HepG2 (cell line): ENCODE data around the gene CEMP1. TPM values are rescaled to one million over a fixed set of nuclear protein-coding genes. Genes with fewer than 3 reads are reported as not detected.

Source experiments
- ATAC-seq: fragments of 200-7000 bp; cut with Tn5 transposase; 3 replicates; pipeline ENCODE4 v1.9.1; 2020; ENCODE audit warnings: mild to moderate bottlenecking, moderate library complexity
- BruUV-seq: library from RNA; stranded (reverse); fragments of 400-500 nt; replicated peaks from 2 replicates; lab custom pipeline; 2021; lab: Mats Ljungman, UMichigan
- CTCF ChIA-PET: fragments of 300-600 bp; formaldehyde crosslinking; extraction: SDS; loops from one replicate; lab custom pipeline; 2021; ENCODE audit warnings: low total read pairs, inconsistent platforms, low intra/inter-chr PET ratio; lab: Yijun Ruan, JAX
- POLR2A ChIA-PET: fragments of 350-600 bp; sonication (Branson Sonifier 250); formaldehyde crosslinking; loops from one replicate; lab custom pipeline; 2020; ENCODE audit warnings: antibody characterized with exemption, inconsistent platforms; lab: Yijun Ruan, JAX
- DNase-seq: peaks from one replicate; pipeline ENCODE4 v3.0.0-alpha.2; 2015; ENCODE audit warnings: low spot score
- FAIRE-seq: peaks from 3 replicates; lab custom pipeline; 2011; peaks lifted over from hg19 to GRCh38; lab: Jason Lieb, UNC
- H2AFZ ChIP-seq: one replicate; pipeline ENCODE4 v1.6.1; 2011; ENCODE audit warnings: low read length, inconsistent platforms
- H3K27ac ChIP-seq: fragments of 300-600 bp; 3 replicates; pipeline ENCODE4 v1.8.0; 2011; ENCODE audit warnings: mixed run types, mild to moderate bottlenecking, mixed read lengths, low read length, inconsistent platforms; ENCODE audit not compliant: insufficient read depth; ENCODE audit errors: extremely low read length
- H3K27me3 ChIP-seq, 2 experiments: fragments of 200-600 bp in 1 of 2; 2 replicates in 1 of 2; 3 replicates in 1 of 2; pipeline versions ENCODE4 v1.6.0 to v1.8.0; 2011; ENCODE audit warnings: low read length in 2 of 2, mild to moderate bottlenecking in 2 of 2, moderate library complexity in 2 of 2, inconsistent platforms in 1 of 2; ENCODE audit not compliant: insufficient read depth in 2 of 2, control insufficient read depth in 1 of 2
- H3K36me3 ChIP-seq, 2 experiments: fragments of 200-600 bp in 1 of 2; replicated peaks in 1 of 2; 2 replicates in 1 of 2; 3 replicates in 1 of 2; pipeline versions ENCODE4 v1.5.1 to v1.8.0; 2011; ENCODE audit warnings: low read length in 2 of 2, inconsistent platforms in 1 of 2; ENCODE audit not compliant: insufficient read depth in 2 of 2, control insufficient read depth in 1 of 2
- H3K4me1 ChIP-seq: 2 replicates; pipeline ENCODE4 v1.5.1; 2012; ENCODE audit warnings: low read length, inconsistent platforms; ENCODE audit not compliant: insufficient read depth
- H3K4me2 ChIP-seq: 2 replicates; pipeline ENCODE4 v1.6.0; 2011; ENCODE audit warnings: low read depth, low read length, inconsistent platforms
- H3K4me3 ChIP-seq, 3 experiments: fragments of 200-600 bp in 1 of 3; sonication (generic), shearing (Covaris generic) in 1 of 3; replicated peaks in 1 of 3; 2 replicates each; pipeline ENCODE4 v1.5.1; 2011 to 2016; ENCODE audit warnings: low read length in 3 of 3, inconsistent platforms in 2 of 3, low read depth in 2 of 3, mild to moderate bottlenecking in 2 of 3, control low read depth in 1 of 3, mixed read lengths in 1 of 3; ENCODE audit not compliant: insufficient read depth in 1 of 3
- H3K79me2 ChIP-seq: one replicate; pipeline ENCODE4 v1.6.1; 2011; ENCODE audit warnings: low read length, inconsistent platforms; ENCODE audit not compliant: insufficient read depth
- H3K9ac ChIP-seq: 2 replicates; pipeline ENCODE4 v1.6.0; 2011; ENCODE audit warnings: mild to moderate bottlenecking, low read depth, low read length, inconsistent platforms; ENCODE audit not compliant: insufficient read depth
- H3K9me3 ChIP-seq: 2 replicates; pipeline ENCODE4 v1.5.1; 2012; ENCODE audit warnings: mild to moderate bottlenecking, low read length
- H4K20me1 ChIP-seq: 2 replicates; pipeline ENCODE4 v1.6.0; 2011; ENCODE audit warnings: inconsistent platforms, mild to moderate bottlenecking, low read length, moderate library complexity; ENCODE audit not compliant: insufficient read depth
- CAMTA2 ChIP-seq: sonication (generic); formaldehyde crosslinking; IDR thresholded peaks from 2 replicates; pipeline ENCODE4 v1.4.0; 2020; ENCODE audit warnings: mild to moderate bottlenecking, missing genetic modification reagents, borderline replicate concordance
- CC2D1A ChIP-seq: sonication (generic); formaldehyde crosslinking; IDR thresholded peaks from 2 replicates; pipeline ENCODE4 v1.8.1; 2023; ENCODE audit warnings: mild to moderate bottlenecking, missing genetic modification reagents
- FIP1L1 ChIP-seq: fragments of 200-400 bp; formaldehyde crosslinking; IDR thresholded peaks from 2 replicates; pipeline ENCODE4 v1.6.1; 2018; ENCODE audit warnings: low read depth, mild to moderate bottlenecking, low read length, moderate library complexity, borderline replicate concordance; ENCODE audit not compliant: insufficient read depth
- MAF1 ChIP-seq: sonication (generic); formaldehyde crosslinking; IDR thresholded peaks from 2 replicates; pipeline ENCODE4 v1.5.0; 2020; ENCODE audit warnings: missing genetic modification reagents, borderline replicate concordance
- MEIS2 ChIP-seq: sonication (generic); formaldehyde crosslinking; IDR thresholded peaks from 2 replicates; pipeline ENCODE4 v1.9.0; 2021; ENCODE audit warnings: mild to moderate bottlenecking, missing genetic modification reagents
- SP4 ChIP-seq: sonication (generic); formaldehyde crosslinking; IDR thresholded peaks from 2 replicates; pipeline ENCODE4 v1.8.1; 2023; ENCODE audit warnings: mild to moderate bottlenecking, missing genetic modification reagents
- SUZ12 ChIP-seq: fragments of 150-350 bp; IDR thresholded peaks from 2 replicates; pipeline ENCODE4 v1.6.1; 2014; ENCODE audit warnings: low read depth, low read length
- TAF1 ChIP-seq: sonication (generic); formaldehyde crosslinking; IDR thresholded peaks from 2 replicates; pipeline ENCODE4 v1.4.0; 2020; ENCODE audit warnings: missing genetic modification reagents
- ZFY ChIP-seq: sonication (generic); formaldehyde crosslinking; IDR thresholded peaks from 2 replicates; pipeline ENCODE4 v1.4.0; 2020; ENCODE audit warnings: missing genetic modification reagents
- ZKSCAN5 ChIP-seq: sonication (generic); formaldehyde crosslinking; IDR thresholded peaks from 2 replicates; pipeline ENCODE4 v1.5.1; 2020; ENCODE audit warnings: mild to moderate bottlenecking, missing genetic modification reagents
- ZNF205 ChIP-seq: IDR thresholded peaks from 2 replicates; pipeline ENCODE4 v1.6.1; 2018; ENCODE audit warnings: missing biosample characterization, missing genetic modification reagents
- ZNF552 ChIP-seq: sonication (generic); formaldehyde crosslinking; IDR thresholded peaks from 2 replicates; pipeline ENCODE4 v1.9.0; 2022; ENCODE audit warnings: missing genetic modification reagents, mild to moderate bottlenecking, borderline replicate concordance
- WGBS: methylation state at CpG from one replicate; pipeline ENCODE4 v1.1.6; 2017; ENCODE audit warnings: low lambda C conversion rate; 5-methylcytosine and 5-hydroxymethylcytosine counted together
- in situ Hi-C: cut with HindIII; loops from 2 replicates; pipeline ENCODE4 v1.10.0; 2017; ENCODE audit warnings: low pct_unique_long_range_greater_than_20kb; ENCODE audit not compliant: extremely low pct_ligation_motif_present
- intact Hi-C: fragments of 100-400 bp; cut with micrococcal nuclease; formaldehyde crosslinking; loops from one replicate; pipeline ENCODE4 v1.10.0; 2022; ENCODE audit not compliant: unreplicated experiment
- polyA plus RNA-seq, 8 experiments: library from polyadenylated mRNA; depleted of rRNA in 3 of 8; stranded (reverse) in 7 of 8; unstranded in 1 of 8; fragments of >200 nt; fragmentation: Illumina TruSeq in 4 of 8; extraction: Trizol in 4 of 8; gene quantifications; 2 replicates each; pipeline versions ENCODE4 v1.2.1 to v1.2.3, GENCODE V29; 2011 to 2016; ENCODE audit warnings: low read depth in 4 of 8, missing spikeins in 1 of 8, mixed read lengths in 1 of 8; ENCODE audit not compliant: insufficient read depth in 1 of 8
- total RNA-seq, 5 experiments: library from RNA; depleted of rRNA; stranded (reverse); fragments of >200 nt; fragmentation: Illumina TruSeq; extraction: Trizol; gene quantifications; 2 replicates each; pipeline ENCODE4 v1.2.3, GENCODE V29; 2016; ENCODE audit warnings: low read depth in 1 of 5
- TF ChIP-seq, protein P1 (sequence below): sonication (generic); formaldehyde crosslinking; IDR thresholded peaks from 2 replicates; pipeline ENCODE4 v1.5.0; 2020; ENCODE audit warnings: mild to moderate bottlenecking, missing genetic modification reagents
- TF ChIP-seq, protein P2 (sequence below): sonication (generic); formaldehyde crosslinking; IDR thresholded peaks from 2 replicates; pipeline ENCODE4 v1.5.1; 2020; ENCODE audit warnings: mild to moderate bottlenecking, moderate library complexity, missing genetic modification reagents
- TF ChIP-seq, protein P3 (sequence below), 2 experiments: sonication (generic) in 1 of 2; formaldehyde crosslinking in 1 of 2; IDR thresholded peaks; 2 replicates each; pipeline versions ENCODE4 v1.4.0 to v1.6.1; 2016 to 2020; ENCODE audit warnings: borderline replicate concordance in 1 of 2, low read depth in 1 of 2, mild to moderate bottlenecking in 1 of 2, missing genetic modification reagents in 1 of 2

Gene CEMP1
- total and polyA plus RNA-seq, 2 of the 13 experiments (the other 11 are each of a cell fraction or from before 2014, with no cell fraction given), result not detected

DNA sequence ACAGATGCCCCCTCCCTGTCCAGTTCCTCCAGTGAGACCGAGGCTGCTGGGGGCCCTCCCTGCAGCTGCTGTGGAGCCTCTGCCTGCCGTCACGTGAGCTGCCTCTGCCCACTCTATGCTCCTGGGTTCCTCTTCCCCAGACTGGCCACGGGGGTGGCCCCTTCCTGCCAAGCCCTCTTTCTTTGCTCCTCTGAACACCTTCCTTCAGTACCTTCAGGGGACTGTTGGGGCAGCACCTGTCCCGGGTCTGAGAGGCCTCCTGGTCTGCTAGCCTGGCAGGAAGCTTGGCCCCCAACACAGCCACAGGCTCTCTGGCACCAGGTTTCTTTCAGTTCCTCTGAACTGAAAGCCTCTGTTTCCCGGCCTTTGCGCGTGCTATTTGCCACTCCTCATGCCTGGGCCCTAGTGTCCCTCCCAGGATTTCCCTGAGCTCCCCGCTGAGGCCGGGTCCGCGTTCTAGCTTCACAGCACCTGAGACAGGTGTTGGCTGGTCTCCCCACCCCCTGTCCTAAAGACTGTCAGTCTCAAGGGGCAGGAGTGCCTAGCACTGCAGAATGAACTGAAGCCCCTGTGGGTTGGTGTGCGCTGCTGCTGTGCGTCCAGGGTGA is 24.1 kb downstream of the CEMP1 start:
- TF ChIP-seq, protein P1, sequence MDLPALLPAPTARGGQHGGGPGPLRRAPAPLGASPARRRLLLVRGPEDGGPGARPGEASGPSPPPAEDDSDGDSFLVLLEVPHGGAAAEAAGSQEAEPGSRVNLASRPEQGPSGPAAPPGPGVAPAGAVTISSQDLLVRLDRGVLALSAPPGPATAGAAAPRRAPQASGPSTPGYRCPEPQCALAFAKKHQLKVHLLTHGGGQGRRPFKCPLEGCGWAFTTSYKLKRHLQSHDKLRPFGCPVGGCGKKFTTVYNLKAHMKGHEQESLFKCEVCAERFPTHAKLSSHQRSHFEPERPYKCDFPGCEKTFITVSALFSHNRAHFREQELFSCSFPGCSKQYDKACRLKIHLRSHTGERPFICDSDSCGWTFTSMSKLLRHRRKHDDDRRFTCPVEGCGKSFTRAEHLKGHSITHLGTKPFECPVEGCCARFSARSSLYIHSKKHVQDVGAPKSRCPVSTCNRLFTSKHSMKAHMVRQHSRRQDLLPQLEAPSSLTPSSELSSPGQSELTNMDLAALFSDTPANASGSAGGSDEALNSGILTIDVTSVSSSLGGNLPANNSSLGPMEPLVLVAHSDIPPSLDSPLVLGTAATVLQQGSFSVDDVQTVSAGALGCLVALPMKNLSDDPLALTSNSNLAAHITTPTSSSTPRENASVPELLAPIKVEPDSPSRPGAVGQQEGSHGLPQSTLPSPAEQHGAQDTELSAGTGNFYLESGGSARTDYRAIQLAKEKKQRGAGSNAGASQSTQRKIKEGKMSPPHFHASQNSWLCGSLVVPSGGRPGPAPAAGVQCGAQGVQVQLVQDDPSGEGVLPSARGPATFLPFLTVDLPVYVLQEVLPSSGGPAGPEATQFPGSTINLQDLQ (CRISPR knock-in tag), result no peak
- no peak for TF ChIP-seq TAF1 (CRISPR knock-in tag)
- no peak for TF ChIP-seq SUZ12
- no peak for TF ChIP-seq MAF1 (CRISPR knock-in tag)
- no peak for TF ChIP-seq ZKSCAN5 (CRISPR knock-in tag)
- no peak for TF ChIP-seq MEIS2
- no peak for TF ChIP-seq ZFY
- no peak for TF ChIP-seq ZNF205 (CRISPR knock-in tag)
- no peak for TF ChIP-seq CC2D1A (CRISPR knock-in tag)
- no peak for TF ChIP-seq SP4 (CRISPR knock-in tag)
- TF ChIP-seq CAMTA2 (CRISPR knock-in tag), result no peak
- TF ChIP-seq ZNF552, result no peak
- TF ChIP-seq FIP1L1, result no peak
- TF ChIP-seq, protein P2, sequence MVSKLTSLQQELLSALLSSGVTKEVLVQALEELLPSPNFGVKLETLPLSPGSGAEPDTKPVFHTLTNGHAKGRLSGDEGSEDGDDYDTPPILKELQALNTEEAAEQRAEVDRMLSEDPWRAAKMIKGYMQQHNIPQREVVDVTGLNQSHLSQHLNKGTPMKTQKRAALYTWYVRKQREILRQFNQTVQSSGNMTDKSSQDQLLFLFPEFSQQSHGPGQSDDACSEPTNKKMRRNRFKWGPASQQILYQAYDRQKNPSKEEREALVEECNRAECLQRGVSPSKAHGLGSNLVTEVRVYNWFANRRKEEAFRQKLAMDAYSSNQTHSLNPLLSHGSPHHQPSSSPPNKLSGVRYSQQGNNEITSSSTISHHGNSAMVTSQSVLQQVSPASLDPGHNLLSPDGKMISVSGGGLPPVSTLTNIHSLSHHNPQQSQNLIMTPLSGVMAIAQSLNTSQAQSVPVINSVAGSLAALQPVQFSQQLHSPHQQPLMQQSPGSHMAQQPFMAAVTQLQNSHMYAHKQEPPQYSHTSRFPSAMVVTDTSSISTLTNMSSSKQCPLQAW (CRISPR knock-in tag), result no peak
- TF ChIP-seq, protein P3, sequence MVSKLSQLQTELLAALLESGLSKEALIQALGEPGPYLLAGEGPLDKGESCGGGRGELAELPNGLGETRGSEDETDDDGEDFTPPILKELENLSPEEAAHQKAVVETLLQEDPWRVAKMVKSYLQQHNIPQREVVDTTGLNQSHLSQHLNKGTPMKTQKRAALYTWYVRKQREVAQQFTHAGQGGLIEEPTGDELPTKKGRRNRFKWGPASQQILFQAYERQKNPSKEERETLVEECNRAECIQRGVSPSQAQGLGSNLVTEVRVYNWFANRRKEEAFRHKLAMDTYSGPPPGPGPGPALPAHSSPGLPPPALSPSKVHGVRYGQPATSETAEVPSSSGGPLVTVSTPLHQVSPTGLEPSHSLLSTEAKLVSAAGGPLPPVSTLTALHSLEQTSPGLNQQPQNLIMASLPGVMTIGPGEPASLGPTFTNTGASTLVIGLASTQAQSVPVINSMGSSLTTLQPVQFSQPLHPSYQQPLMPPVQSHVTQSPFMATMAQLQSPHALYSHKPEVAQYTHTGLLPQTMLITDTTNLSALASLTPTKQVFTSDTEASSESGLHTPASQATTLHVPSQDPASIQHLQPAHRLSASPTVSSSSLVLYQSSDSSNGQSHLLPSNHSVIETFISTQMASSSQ (IDR thresholded peaks at IDR 0.05; ENCODE audit: low read depth), result no peak
- TF ChIP-seq, protein P3 (CRISPR knock-in tag; IDR thresholded peaks at IDR 0.05; ENCODE audit: borderline replicate concordance), result no peak
- ATAC-seq (peak; percentile 23; the same call in 2 of the 3 replicates), FAIRE-seq (no peak), DNase-seq (no peak)
- H3K4me3 ChIP-seq, result no peak overlapping the region
- WGBS, result 88% methylated on average over 10 of the region's 14 CpGs
- in situ Hi-C loops (no loop called here), intact Hi-C loops (loop anchor here (10.0 kb wide), 1 partner anchor 162 kb away; the partner anchor contains the start of gene ABCA3)
- no peak overlapping the region for H3K9ac ChIP-seq
- BruUV-seq, result no TSS peak
- peaks cover 0 to 2% of the 10 kb centered on the region in 2 experiments; a peak in 1 of 5 replicates for H3K36me3 ChIP-seq
- H3K4me2 ChIP-seq, result no peak overlapping the region
- H2AFZ ChIP-seq, result no peak overlapping the region
- ChIA-PET POLR2A (no interaction called here), CTCF (no interaction called here)
- H3K4me1 ChIP-seq, result peaks cover 24% of the 10 kb centered on the region
- no peaks in the 10 kb centered on the region for H3K27me3 ChIP-seq
- no peak overlapping the region for H3K27ac ChIP-seq
- H3K79me2 ChIP-seq, result no peaks in the 10 kb centered on the region
- no peaks in the 10 kb centered on the region for H3K9me3 ChIP-seq
- no peaks in the 10 kb centered on the region for H4K20me1 ChIP-seq
